A673 (cell line): Measurements from ENCODE around the gene TMEM43. TPM values are rescaled to one million over a fixed set of nuclear protein-coding genes. Genes with fewer than 3 reads are reported as not detected.

Source experiments
- BruUV-seq: library from RNA; stranded (reverse); fragments of 400-500 nt; replicated peaks from 2 replicates; lab custom pipeline; 2021; lab: Mats Ljungman, UMichigan
- CTCF ChIA-PET: fragments of 300-600 bp; sonication (Branson Sonifier 250); formaldehyde crosslinking; loops from one replicate; lab custom pipeline; 2022; ENCODE audit warnings: antibody characterized with exemption; lab: Charles Lee
- POLR2A ChIA-PET: fragments of 300-600 bp; sonication (Branson Sonifier 250); formaldehyde crosslinking; loops from one replicate; lab custom pipeline; 2022; ENCODE audit warnings: antibody characterized with exemption; ENCODE audit not compliant: low non-redundant PET; lab: Charles Lee
- DNase-seq: peaks from one replicate; pipeline ENCODE4 v3.0.0-alpha.2; 2015; ENCODE audit warnings: low spot score
- H3K27ac ChIP-seq: fragments of 200-600 bp; sonication (generic); 2 replicates; pipeline ENCODE4 v1.5.1; 2016; ENCODE audit warnings: mixed run types, low read depth, mild to moderate bottlenecking, mixed read lengths, antibody characterized with exemption, low read length; ENCODE audit not compliant: poor library complexity, severe bottlenecking
- H3K27me3 ChIP-seq: fragments of 200-600 bp; sonication (generic); replicated peaks from 2 replicates; pipeline ENCODE4 v1.6.1; 2017; ENCODE audit warnings: mixed run types, low read depth, mild to moderate bottlenecking, mixed read lengths, antibody characterized with exemption, low read length; ENCODE audit not compliant: insufficient read depth, poor library complexity
- H3K36me3 ChIP-seq: fragments of 200-600 bp; sonication (generic); 2 replicates; pipeline ENCODE4 v1.6.1; 2016; ENCODE audit warnings: mixed run types, mild to moderate bottlenecking, mixed read lengths, antibody characterized with exemption, low read length; ENCODE audit not compliant: insufficient read depth, poor library complexity, severe bottlenecking
- H3K4me1 ChIP-seq: fragments of 200-600 bp; sonication (generic); 2 replicates; pipeline ENCODE4 v1.6.1; 2017; ENCODE audit warnings: mixed run types, mild to moderate bottlenecking, mixed read lengths, antibody characterized with exemption, low read length; ENCODE audit not compliant: insufficient read depth, poor library complexity, severe bottlenecking
- H3K4me3 ChIP-seq: fragments of 200-600 bp; sonication (generic); 2 replicates; pipeline ENCODE4 v1.5.1; 2016; ENCODE audit warnings: low read depth, mixed run types, mild to moderate bottlenecking, mixed read lengths, low read length; ENCODE audit not compliant: poor library complexity, severe bottlenecking
- H3K9me3 ChIP-seq: fragments of 200-600 bp; sonication (generic); 2 replicates; pipeline ENCODE4 v1.6.1; 2016; ENCODE audit warnings: mixed run types, low read depth, mild to moderate bottlenecking, mixed read lengths, antibody characterized with exemption, low read length; ENCODE audit not compliant: poor library complexity, severe bottlenecking
- EZH2 ChIP-seq: fragments of 200-600 bp; sonication (generic); IDR thresholded peaks from 2 replicates; pipeline ENCODE4 v1.6.1; 2017; ENCODE audit warnings: borderline replicate concordance, low read depth, mild to moderate bottlenecking, mixed read lengths, antibody characterized with exemption, low read length; ENCODE audit not compliant: poor library complexity, severe bottlenecking
- intact Hi-C: fragments of 100-400 bp; cut with micrococcal nuclease; formaldehyde crosslinking; loops from one replicate; pipeline ENCODE4 v1.10.0; 2022; ENCODE audit not compliant: unreplicated experiment
- total RNA-seq: library from RNA; stranded (reverse); gene quantifications from 2 replicates; pipeline ENCODE4 v1.2.3, GENCODE V29; 2021
- TF ChIP-seq, protein P1 (sequence below): fragments of 300-800, 200-600 bp; sonication (generic); conservative IDR thresholded peaks from 2 replicates; pipeline ENCODE4 v1.5.1; 2017; ENCODE audit warnings: low read depth, mild to moderate bottlenecking, antibody characterized with exemption, low read length, moderate library complexity, mixed read lengths

Gene TMEM43
- total RNA-seq, 1 experiment from 2014 or later, result 55.6 TPM

DNA sequence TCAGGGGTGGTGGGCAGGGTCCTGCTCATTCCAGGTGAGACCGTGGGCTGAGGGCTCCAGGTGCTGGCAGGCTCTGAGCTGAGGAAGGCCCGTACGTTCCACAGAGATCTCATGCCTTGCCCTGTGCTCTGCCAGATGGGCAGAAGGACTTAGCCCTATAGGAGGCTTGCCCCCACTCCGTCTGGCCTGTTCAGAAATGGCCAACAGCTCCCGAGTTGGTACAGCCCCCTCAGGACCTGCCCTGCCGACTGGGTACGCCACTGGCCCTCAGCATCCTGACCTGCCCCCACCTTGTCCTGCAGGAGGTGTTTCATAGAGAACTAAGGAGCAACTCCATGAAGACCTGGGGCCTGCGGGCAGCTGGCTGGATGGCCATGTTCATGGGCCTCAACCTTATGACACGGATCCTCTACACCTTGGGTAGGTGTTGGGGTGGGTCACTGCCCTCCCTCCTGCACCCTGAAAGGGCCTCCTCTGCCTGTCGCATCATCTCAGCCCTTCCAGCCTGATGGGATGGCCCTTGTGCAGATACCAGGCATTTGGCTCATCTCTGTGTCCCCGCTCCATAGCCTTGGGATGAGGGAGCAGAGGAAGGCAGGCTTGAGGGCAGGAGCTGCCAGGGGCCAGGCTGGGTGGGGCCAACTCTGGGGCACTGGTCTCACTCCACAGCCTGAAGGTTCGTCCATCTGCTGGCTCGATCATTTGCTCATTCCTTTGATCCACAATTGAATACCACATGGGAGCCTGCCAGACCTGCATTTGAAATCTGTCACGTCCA, 14.2 kb downstream of the TMEM43 start:
- peaks cover 33% of the 10 kb centered on the region for H3K36me3 ChIP-seq
- ChIA-PET POLR2A (no interaction called here), CTCF (no interaction called here)
- H3K4me1 ChIP-seq, result peaks cover 6% of the 10 kb centered on the region
- DNase-seq, result no peak
- H3K27me3 ChIP-seq, result no peaks in the 10 kb centered on the region
- no peak overlapping the region for H3K4me3 ChIP-seq
- no TSS peak for BruUV-seq
- H3K27ac ChIP-seq, result no peak overlapping the region
- intact Hi-C loops, result no loop called here
- H3K9me3 ChIP-seq, result no peaks in the 10 kb centered on the region
- TF ChIP-seq, protein P1, sequence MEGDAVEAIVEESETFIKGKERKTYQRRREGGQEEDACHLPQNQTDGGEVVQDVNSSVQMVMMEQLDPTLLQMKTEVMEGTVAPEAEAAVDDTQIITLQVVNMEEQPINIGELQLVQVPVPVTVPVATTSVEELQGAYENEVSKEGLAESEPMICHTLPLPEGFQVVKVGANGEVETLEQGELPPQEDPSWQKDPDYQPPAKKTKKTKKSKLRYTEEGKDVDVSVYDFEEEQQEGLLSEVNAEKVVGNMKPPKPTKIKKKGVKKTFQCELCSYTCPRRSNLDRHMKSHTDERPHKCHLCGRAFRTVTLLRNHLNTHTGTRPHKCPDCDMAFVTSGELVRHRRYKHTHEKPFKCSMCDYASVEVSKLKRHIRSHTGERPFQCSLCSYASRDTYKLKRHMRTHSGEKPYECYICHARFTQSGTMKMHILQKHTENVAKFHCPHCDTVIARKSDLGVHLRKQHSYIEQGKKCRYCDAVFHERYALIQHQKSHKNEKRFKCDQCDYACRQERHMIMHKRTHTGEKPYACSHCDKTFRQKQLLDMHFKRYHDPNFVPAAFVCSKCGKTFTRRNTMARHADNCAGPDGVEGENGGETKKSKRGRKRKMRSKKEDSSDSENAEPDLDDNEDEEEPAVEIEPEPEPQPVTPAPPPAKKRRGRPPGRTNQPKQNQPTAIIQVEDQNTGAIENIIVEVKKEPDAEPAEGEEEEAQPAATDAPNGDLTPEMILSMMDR, result no peak
- no peak for TF ChIP-seq EZH2

DNA sequence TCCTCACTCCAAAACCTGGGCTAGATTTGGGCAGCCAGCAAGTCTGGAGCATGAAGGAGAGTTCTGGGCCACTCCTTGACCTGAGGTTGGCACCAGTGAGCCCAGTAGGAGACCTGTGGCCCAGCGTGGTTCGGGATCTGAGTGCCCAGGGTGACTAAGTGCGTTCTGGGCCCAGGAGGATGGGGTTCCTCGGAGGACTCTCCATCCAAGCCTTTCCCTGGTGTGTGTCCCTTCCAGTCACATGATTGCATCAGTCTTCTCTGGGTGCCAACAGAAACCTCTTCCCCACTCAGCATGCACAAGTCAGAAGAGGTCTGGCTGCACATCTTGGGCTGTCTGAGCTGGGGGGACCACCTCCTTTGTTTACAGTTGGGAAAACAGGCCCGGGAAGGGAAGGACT, 14.9 kb downstream of the TMEM43 start:
- Histone ChIP-seq H3K27me3 (no peaks in the 10 kb centered on the region), H3K27ac (peak overlapping the region; percentile 16), H3K4me3 (no peak overlapping the region), H3K9me3 (no peaks in the 10 kb centered on the region), H3K36me3 (peaks cover 31% of the 10 kb centered on the region), H3K4me1 (peaks cover 14% of the 10 kb centered on the region)
- no TSS peak for BruUV-seq
- intact Hi-C loops, result no loop called here
- TF ChIP-seq EZH2, result no peak
- TF ChIP-seq, protein P1, result no peak
- ChIA-PET POLR2A (no interaction called here), CTCF (no interaction called here)
- DNase-seq, result no peak

DNA sequence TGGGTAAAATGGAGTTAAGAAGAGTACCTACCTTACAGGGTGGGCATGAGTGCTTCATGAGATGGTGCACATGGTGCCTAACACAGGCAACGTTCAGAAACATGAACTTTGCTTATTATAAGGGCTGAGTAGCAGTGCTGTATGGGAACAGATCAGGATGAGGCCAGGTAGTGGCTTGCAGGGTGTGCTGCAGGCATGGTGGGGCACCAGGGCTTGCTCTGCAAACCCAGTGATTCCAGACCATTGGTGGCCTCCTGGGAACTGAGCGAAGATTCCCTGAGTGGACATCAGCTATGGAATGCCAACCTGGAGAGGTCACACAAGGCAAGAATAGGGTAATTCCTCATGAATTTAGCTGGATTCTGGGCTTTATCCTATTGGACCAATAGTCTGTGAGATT, 15.8 kb downstream of the TMEM43 start:
- TF ChIP-seq, protein P1, result no peak
- TF ChIP-seq EZH2, result no peak
- ChIA-PET POLR2A (no interaction called here), CTCF (no interaction called here)
- peaks cover 19% of the 10 kb centered on the region for H3K4me1 ChIP-seq
- H3K27ac ChIP-seq, result no peak overlapping the region
- peaks cover 24% of the 10 kb centered on the region for H3K36me3 ChIP-seq
- no peak overlapping the region for H3K4me3 ChIP-seq
- intact Hi-C loops, result no loop called here
- H3K9me3 ChIP-seq, result no peaks in the 10 kb centered on the region
- no peaks in the 10 kb centered on the region for H3K27me3 ChIP-seq
- BruUV-seq, result no TSS peak
- no peak for DNase-seq
